Fibroblast of the conjunctiva (primary cell): Measurements from ENCODE around the gene TIE1.

ENCODE experiments used
- DNase-seq: peaks from one replicate; pipeline ENCODE4 v3.0.0-alpha.2; 2010; ENCODE audit warnings: low read depth

TIE1 gene

DNA sequence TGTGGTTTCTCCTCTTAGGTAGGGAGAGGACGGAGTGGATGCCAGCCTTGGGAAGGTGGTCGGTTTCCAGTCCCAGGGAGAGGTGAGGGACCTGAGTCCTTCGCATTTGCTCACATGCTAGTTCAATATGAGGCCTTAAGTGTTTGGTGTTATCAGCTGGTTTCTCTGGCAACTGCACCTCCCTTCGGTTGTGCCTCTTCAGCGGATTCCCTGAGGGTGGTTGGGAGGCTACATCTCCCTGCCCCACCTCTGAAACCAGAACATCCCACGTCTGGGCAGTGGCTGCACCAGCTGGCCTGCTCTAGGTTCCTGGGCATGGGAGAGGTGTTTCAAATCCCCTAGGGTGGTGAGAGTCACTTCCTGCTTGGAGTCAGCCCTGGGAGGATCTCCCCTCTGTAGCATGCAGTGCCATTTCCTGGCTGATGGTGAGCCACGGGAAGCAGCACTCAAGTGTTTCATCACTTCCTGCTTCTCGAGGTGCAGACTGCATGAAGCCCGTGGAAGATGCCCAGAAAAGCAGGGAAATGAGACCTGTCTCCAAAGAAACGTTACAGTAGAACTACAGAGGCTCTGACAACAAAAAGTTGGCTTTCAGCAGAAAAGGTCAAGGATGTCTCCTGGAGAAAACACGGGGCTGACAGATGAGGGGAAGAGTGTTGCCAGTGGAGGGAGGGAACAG lies 26.5 kb upstream of the TIE1 start:
- DNase-seq, result no peak

DNA sequence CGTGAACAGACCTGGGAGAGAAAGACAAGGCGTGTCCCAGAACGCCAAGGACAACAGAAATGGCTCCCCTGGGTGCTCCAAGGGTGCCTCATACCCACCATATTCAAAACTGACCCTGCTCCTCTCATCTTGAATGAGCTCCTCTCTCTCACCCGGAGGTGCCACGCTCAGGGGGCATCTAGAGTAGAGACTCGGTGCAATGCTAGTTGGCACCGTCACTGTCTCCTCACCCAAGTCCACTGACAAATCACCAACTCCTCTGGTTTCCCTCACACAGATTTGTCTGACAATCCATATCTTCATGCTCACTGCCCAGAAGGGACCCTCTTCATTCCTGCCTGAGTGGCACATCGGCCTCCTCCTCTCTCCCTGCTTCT lies 26.0 kb upstream of the TIE1 start:
- no peak for DNase-seq

DNA sequence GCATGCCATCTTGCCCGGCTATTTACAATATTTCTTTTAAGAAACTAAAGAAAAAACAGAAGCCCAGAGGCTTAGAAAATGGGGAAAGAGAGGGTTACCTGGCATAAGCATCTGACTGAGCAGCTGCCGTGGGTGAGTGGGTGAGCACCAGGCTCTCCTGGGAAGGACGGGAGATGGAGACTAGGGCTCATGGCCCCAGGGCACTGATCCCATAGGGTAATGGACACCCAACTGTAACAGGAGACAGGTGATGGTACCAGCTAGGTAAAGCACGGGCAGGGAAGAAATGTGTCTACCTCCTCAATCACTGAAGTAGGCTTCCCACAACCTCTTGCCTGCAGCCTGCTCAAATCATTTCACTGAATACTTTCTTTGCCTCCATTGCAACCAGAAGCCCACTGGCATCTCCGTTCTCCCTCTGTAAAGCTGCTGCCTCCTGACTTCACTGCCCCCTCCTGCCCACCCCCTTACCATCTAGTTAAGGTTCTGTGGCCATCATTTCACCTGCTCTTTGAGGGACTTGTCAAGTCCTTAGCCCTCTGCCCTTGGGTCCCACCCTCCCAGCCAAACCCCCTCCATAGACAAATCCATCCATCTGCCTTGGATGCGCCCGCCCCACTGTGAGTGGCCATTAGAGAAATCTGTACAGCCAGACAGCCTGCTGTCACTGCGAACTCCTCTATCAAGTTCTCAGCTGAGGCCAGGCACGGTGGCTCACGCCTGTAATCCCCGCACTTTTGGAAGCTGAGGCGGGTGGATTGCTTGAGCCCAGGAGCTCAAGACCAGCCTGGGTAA lies 24.8 kb upstream of the TIE1 start:
- DNase-seq, result no peak

DNA sequence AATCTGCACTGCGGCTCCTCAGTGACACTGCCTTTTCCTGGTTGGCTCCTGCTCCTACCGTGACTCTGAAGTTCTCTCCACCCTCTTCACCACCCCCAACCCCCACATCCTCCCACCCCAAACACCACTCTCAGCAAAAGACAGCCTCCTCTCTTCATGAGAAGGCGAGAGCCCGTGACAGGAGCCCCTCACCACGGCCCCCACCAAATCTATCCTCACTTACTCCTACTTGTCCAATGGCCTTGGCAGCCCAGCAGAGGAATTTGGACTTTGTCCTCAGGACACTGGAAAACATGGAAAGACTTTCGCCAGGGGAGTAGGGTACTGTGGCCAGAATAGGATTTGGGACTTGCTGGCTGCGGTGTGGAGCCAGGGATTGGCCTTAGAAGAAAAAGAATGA lies 24.1 kb upstream of the TIE1 start:
- DNase-seq, result no peak

DNA sequence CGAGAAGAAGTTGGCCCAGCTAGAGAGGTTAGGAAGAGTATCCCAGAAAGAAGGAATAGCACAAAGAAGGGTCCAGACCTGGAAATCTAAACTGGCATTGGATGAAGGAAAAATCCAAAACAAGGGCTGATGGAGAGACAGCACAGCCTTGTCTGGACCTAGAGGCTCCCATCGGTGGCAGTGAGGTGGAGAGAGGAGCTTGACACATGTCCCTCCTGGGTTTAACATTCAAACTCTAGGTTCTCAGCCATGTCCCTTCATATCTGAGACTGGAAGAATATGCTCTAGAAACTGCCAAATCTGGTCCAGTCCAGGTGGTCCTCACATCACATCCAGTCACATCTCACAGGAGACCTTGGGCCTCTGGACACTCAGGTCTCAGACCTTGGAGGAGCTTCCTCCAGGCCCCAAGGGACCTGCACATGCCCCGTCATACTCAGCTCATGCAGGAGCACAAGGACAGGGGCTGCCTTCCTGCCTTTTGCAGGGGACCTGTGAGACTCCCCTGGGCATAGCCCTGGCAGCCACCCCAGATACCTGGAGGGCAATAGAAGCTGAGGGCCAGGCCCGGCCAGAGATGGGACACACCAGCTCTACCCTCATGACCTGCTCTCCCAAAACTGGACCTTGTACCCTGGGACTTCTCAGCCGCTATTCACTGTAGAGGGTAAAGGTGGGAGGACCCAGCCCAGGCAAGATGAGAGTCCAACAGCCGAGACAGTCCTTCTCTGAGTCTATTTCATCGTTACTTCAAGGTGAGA lies 23.5 kb upstream of the TIE1 start:
- no peak for DNase-seq

DNA sequence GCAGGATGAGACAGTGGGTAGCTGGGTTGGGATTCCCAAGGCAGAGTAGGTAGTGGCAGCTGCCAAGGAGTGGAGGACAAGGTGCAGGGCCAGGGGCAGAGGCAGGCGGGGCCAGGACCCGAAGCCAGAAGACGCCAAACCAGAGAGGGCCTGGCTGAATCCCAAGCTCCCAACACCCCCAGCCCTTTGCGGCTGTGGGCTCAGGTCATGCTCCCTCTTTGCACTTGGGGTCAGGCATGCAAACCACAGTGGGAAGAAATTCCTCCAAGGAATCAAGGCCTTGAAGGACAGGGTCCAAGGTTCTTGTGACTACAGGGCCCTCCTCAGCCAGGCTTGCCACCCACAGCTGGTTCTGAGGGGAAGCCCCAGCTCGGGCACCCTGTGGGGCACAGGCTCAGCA lies 21.6 kb upstream of the TIE1 start:
- DNase-seq, result no peak

DNA sequence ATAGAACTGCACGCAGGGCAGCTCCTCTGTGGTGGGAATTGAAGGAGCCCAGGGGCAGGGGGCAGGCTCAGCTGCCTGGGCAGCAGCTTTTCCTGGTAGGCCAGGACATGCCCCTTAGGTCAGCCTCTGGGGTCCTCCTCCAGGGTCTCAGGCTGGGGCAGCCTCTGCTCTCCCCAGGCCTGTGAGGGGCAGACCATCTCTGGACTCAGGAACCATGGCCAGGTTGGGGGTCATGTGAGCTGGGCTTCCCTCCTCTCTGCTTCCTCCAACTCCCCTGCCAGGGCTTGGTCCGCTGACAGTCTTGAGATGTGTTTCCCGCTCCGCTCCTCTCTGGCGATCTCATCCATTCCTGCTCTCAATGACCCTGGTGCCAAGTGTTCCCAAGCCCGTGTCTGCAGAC lies 21.1 kb upstream of the TIE1 start:
- DNase-seq, result no peak

DNA sequence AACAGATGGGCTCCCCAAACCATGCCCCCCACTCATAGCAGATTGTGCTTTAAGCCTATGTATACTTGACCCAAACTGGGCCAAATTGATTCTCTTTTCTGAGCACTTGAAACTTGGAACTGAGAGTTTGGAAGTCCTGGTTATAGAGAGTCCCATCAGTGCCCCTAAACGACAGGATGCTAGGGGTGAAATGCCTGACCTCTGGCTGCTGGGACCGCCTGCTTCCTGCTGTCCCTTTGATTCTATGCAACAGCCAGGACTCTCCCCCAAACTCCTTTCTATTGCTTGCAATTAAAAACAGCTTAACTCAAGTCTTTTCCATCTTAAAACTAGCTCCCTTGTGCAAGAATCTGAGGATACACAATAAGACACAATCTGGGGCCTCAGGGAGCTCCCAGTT lies 20.1 kb upstream of the TIE1 start:
- no peak for DNase-seq

DNA sequence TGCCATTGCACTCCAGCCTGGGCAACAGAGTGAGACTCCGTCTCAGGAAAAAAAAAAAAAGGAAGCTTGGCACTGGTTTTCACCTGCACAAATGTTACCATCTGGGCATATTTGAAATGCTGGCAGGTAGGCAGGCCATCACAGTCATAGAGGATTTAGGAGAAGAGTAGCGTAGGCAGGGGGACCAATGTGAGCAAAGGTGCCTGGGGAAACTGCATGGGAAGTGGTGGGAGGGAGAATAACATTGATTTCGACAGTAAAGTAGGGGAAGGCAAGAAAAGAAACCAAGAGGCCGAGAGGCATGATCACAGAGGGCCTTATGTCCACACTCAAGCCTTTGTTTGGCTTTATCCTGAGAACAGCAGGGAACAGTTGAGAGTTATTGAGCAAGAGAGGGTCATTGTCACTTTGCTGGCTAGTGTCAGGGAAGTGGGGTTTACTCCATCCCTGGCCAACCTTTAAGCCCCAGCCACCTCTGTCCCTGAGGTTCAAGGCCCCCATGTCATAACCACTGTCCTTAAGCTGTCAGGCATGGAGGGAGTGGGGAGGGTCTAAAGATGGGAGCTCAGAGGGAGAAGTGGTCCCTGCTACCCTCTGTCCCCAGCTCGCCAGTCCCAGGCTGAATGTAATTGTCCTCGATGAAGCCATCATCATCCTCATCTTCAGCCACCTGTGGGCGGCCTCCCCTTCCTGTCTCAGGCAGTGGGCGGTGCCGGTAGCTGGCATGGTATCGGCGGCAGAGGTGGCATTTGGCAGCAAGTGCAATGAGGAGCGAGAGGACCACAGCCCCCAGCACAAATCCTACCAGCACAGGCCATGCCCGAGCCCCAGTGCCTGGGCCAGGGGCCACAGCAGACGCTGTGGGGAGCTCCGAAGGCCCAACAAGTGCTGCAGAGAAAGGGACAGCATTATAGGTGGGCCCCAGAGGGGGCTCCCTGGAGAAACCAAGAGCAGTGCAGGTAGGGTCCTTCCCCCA lies 18.3 kb upstream of the TIE1 start:
- no peak for DNase-seq

DNA sequence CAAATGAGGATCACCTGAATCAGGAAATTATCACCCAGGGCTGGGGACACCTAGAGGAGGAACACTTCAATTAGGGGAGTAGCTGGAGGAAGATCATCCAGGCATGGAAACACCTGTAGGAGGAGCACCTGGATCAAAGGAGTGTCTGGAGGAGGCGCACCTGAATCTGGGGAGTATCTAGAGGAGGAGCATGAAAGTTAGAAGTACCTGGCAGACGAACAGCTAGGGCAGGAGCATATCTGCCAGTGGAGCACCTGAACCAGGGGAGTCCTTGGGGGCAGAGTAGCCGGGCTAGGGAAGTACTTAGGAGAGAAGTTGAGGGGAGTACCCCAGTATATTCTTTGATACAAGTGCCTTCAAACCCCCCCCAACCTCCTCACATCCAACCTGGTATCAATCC lies 16.7 kb upstream of the TIE1 start:
- no peak for DNase-seq

DNA sequence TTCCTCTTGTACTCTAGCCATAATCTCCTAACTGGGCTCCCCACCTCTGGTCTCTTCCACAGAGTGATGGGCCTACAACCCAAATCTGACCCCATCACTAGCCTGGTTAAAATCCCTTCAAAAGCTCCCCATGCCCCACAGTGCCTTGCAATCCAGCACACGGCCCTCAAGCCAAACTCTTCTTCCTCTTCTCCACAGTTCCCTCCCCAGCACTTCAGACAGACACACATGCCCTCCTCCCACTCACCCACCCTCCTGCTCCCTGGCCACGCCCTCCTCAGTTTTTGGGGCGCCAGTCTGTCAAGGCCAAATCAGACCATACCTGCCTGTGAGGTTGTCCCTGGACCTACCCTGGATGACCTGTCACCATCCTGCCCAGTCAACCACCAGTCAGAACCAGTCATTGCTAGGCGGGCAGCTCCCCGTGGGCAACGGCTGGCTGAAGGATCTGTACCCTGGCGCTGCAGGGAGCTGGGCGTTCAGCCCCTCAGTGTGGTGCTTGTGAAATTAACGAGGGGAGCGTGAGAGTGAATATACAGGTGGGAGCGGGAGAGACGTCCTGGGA lies 16.2 kb upstream of the TIE1 start:
- DNase-seq, result no peak

DNA sequence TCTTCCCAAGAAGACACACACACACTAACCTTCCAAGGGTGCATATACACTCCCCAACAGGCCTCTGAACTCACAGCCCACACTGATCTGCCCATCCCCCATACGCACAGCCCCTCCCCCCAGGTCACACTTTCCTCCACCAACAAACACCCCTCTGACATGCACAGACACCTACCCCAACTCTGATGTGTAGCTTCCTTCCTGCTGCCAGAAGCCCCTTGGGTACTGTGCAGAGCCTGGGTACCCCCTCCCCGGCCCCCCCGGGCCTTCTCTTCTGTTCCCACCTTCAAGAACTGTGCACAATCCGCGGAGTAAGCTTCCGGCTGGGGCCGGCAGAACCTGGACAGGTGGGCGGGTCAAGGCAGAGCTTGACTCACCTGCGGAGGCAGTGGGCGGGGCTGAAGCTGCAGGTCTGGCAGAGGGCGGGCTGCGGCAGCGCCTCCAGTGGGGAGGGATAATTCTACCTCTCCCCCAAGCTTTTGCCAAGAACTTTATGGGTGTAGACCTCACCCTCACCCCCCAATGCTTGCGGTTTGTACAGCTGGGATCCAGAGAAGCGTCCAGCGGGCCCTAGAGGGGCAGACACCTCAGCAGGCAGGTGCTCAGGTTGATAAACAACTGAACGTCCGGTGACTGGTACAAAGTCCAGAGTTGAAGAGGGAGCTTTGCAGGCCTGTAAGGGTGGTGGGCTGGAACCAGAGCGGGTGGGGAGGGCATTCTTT lies 15.4 kb upstream of the TIE1 start, which contains the start of gene C1orf210:
Gene C1orf210, minus strand, starts transcription at position 313 of the 722 bp plus-strand sequence. CDS start 2,311 bp downstream, outside the sequence.
- no peak for DNase-seq

DNA sequence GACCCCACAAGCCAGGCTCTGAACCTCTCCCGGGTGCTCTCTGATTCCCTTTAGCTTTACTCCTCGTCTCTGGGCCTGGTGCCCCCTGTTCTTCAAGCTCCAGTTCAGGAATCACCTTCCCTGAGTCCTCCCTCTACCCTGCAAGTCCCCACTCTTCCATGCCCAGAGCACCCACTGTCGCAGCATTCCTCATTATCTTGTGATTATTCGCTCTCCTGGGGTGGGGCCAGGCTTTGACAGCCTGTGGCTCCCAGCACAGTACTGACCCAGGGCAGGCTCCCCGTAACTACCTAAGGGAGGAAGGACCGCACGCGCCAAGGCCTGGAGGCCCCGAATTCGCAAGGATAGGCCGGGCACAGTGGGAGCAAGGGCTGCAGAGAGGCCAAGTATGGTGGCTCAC lies 14.7 kb upstream of the TIE1 start:
- no peak for DNase-seq

DNA sequence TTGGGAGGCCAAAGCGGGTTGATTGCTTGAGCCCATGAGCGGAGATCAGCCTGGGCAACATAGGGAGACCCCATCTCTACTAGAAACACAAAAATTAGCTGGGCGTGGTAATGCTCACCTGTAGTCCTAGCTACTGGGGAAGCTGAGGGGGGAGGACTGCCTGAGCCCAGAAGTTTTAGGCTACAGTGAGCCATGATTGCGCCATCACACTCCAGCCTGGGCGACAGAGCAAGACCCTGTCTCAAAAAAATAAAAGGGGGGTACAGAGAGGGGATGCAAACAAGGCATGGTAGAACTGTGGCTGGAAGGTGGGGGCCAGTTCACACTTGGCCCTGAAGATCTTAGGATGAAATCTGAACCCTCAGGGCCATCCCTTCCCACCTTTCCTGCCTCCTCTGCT lies 14.2 kb upstream of the TIE1 start:
- DNase-seq, result no peak

DNA sequence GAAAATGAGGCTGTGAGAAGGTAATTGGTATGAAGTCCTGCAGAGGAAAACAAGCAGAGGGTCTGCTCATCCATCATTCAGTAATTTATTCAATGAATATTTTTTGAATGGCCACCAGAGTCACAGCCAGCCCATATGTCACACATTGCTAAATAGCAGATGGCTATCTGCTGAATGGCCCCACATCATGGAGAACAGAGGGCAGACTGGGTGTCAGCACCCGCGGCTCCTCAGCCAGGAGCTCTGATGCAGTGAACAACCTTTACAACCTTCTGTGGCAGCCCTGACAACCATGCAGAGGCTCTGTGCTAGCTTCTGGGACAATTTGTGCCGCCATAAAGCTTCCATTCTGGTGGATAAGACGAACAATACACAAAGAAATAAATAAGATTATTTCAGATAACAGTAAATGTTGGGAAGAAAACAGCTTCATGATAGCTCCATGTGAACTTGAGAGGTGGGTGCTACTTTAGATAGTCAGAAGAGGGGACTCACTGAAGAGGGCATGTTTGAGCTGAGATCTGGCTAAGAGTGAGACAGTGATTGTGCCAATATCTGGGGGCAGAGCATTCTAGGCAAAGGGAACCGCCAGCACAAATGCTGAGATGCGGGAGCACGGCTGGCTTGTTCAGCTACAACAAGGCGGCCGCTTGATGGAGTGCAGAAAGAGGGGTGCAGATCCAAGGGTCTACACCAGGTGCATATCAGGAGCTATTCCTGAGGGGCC lies 12.6 kb upstream of the TIE1 start:
- no peak for DNase-seq

DNA sequence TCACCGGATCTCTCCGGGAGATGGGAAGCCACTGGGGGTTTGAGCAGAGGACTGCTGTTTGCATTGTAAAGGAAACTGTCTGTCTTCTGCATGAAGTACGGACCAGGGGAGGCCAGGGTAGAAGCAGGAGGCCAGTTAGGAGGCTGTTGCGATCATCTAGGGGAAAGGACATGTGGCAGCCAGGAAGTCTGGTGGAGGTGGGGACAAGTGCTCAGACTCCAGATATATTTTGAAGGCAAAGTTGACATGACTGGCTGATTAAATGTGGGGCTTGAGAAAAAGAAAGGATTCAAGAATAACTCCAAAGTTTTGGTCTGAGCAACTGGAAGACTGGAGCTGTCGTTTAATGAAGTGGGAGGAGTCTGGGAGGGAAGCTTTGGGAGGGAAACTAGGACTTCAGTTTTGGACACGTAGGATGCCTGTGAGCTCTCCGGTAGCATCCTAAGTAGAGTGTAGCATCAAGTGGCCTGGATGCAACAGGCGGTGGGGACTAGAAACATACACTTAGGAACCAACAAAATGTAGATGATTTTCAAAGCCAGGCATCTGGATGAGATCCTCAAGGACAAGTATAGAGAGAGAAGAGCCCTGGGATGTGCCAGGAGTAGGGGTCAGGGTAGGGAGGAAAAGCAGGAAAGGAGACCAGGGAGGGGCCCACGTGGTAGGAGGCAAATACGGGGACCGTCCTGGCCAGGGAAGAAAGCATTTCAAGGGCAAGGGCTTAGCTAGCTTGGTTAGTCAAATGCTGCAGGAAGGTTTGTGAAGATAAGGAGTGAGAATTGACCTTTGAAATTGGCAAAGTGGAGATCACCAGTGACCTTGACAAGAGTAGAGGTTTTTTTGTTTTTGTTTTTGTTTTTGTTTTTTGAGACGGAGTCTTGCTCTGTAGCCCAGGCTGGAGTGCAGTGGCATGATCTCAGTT lies 11.7 kb upstream of the TIE1 start:
- no peak for DNase-seq

DNA sequence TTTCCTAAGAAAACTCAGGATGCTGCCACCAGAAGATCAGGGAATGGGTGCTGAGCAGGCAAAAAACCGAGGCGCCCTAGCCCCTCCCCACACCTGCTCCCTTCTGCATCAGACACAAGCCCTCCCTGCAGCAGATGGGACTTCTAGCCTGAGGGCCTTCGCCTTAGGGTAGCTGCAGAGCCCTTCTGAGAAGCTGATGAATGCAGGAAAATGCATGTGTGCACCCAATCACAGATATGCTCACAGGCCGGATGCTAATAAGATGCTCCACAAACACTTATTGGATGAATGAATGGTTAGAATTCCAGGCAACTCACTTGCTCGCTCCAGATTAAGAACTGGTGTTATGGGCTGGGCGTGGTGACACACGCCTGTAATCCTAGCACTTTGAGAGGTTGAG lies 8.6 kb upstream of the TIE1 start:
- DNase-seq, result no peak

DNA sequence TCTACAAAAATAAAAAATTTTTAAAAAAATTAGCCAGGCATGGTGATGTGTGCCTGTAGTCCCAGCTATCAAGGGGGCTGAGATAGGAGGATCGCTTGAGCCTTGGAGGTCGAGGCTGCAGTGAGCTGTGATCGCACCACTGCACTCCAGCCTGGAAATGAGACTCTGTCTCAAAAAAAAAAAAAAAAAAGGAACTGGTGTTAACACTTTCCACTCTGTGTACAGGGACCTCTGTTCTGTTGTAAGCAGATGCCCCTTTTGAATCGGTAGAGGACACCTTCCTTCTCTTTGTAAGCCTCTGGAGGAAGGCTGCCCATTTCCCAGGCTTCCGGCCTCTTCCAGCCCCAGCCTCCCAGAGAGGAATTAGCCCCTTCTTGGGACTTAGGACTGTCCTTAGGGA lies 8.1 kb upstream of the TIE1 start:
- DNase-seq, result no peak

DNA sequence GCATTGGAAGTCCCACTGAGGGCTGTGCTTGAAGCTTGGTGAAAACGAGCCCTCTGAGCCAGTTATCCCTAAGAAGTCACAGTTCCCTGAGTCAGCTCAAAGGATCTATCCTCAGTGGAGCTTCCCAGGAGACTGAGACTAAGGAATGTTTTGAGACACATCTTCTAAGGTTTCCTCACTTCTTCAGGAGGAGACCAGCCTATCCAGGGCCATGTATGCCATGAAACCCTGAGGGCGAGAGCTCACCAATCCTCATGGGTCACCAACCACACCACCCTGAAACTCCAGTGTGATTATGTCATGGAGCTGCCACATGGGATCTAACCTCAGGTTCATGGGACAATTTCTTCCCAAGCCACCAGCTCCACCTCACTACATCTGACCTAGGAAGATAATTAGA lies 7.6 kb upstream of the TIE1 start:
- no peak for DNase-seq
